Ishikawa (cell line): Measurements from ENCODE around the gene CFAP157.
A peak's percentile ranks its signal among the peaks of the same experiment; 100 is the strongest.

Source experiments
- CEBPB ChIP-seq: IDR thresholded peaks from 2 replicates; pipeline ENCODE4 v1.6.1; 2012
- CREB1 ChIP-seq: IDR thresholded peaks from 2 replicates; pipeline ENCODE4 v1.6.1; 2012; ENCODE audit warnings: low read depth
- EGR1 ChIP-seq: IDR thresholded peaks from 2 replicates; pipeline ENCODE4 v1.6.1; 2012
- EP300 ChIP-seq: IDR thresholded peaks from 2 replicates; pipeline ENCODE4 v1.6.1; 2012; ENCODE audit warnings: borderline replicate concordance
- FOXM1 ChIP-seq: IDR thresholded peaks from 2 replicates; pipeline ENCODE4 v1.6.1; 2012; ENCODE audit warnings: low read depth, borderline replicate concordance
- NFIC ChIP-seq: IDR thresholded peaks from 2 replicates; pipeline ENCODE4 v1.6.1; 2012
- RAD21 ChIP-seq: IDR thresholded peaks from 2 replicates; pipeline ENCODE4 v1.6.1; 2012; ENCODE audit warnings: low read depth
- TAF1 ChIP-seq: IDR thresholded peaks from 2 replicates; pipeline ENCODE4 v1.6.1; 2012; ENCODE audit warnings: low read depth, mild to moderate bottlenecking
- TCF12 ChIP-seq: IDR thresholded peaks from 2 replicates; pipeline ENCODE4 v1.6.1; 2012; ENCODE audit warnings: low read depth
- TEAD4 ChIP-seq: IDR thresholded peaks from 2 replicates; pipeline ENCODE4 v1.6.1; 2012
- USF1 ChIP-seq: IDR thresholded peaks from 2 replicates; pipeline ENCODE4 v1.6.1; 2012
- YY1 ChIP-seq: IDR thresholded peaks from 2 replicates; pipeline ENCODE4 v1.6.1; 2012; ENCODE audit warnings: low read depth
- ZBTB7A ChIP-seq: IDR thresholded peaks from 2 replicates; pipeline ENCODE4 v1.6.1; 2012; ENCODE audit warnings: low read depth
- TF ChIP-seq, protein P1 (sequence below): IDR thresholded peaks from 2 replicates; pipeline ENCODE4 v1.6.1; 2012; ENCODE audit warnings: low read depth, mild to moderate bottlenecking
- TF ChIP-seq, protein P2 (sequence below): IDR thresholded peaks from 2 replicates; pipeline ENCODE4 v1.6.1; 2012

Gene CFAP157

DNA sequence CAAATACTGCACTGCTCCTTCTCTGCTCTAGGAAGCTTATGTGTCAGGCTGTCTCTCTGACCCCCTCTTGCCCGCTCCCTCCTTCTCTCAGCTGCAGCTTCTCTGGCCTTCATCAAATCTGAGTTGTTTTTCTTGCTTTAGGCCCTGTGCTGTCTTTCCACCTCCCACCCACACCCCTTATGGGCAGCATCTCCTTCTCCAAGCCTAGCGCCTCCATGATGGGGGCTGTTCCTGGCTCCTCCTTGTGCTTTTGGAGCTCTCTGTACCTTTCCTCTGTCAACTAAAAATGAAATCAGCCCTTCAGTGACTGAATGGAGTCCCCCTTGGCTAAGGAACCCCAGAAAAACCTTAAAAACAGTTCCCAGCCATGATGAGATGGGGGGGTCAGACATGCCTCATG is 6.6 kb upstream of the CFAP157 start:
- TF ChIP-seq TAF1 (0 out of 2 replicates have a peak, but pooled peaks have one; percentile 1), TEAD4 (no peak)

- TF ChIP-seq USF1 (no peak), CREB1 (no peak), RAD21 (no peak)
These were observed 6.1 kb upstream of the CFAP157 start for GRCh38 chr9:127700594-127701255.

DNA sequence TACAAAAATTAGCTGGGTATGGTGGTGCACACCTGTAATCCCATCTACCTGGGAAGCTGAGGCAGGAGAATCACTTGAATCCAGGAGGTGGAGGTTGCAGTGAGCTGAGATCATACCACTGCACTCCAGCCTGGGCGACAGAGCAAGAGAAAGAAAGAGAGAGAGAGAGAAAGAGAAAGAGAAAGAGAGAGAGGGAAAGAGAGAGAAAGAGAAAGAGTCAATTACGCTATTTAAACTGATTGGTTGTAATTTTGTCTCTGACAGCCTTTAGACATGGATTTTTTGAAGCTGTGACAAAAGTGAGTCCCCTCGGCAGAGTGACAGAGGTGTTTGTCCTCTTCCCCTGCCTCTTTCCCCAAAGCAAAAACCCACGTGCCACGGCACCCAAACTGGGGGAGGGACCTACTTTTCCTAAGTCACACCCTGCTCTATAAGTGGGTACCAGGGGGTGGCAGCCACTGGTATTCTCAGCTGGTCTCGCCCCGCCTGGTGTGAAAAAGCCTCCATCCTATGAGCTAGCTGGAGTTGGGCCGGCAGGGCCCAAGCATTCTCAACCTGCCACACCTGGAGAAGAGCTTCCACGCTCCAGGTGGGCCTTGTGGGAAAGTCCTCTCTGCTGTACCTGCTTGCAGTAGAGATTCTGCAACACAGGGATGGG is 3.4 kb upstream of the CFAP157 start:
- TF ChIP-seq TAF1 (no peak), TEAD4 (no peak), USF1 (no peak), ZBTB7A (no peak), CREB1 (no peak), CEBPB (no peak), RAD21 (no peak), TCF12 (no peak), YY1 (no peak), EP300 (no peak), FOXM1 (no peak), NFIC (no peak), EGR1 (no peak)
- TF ChIP-seq, protein P1, sequence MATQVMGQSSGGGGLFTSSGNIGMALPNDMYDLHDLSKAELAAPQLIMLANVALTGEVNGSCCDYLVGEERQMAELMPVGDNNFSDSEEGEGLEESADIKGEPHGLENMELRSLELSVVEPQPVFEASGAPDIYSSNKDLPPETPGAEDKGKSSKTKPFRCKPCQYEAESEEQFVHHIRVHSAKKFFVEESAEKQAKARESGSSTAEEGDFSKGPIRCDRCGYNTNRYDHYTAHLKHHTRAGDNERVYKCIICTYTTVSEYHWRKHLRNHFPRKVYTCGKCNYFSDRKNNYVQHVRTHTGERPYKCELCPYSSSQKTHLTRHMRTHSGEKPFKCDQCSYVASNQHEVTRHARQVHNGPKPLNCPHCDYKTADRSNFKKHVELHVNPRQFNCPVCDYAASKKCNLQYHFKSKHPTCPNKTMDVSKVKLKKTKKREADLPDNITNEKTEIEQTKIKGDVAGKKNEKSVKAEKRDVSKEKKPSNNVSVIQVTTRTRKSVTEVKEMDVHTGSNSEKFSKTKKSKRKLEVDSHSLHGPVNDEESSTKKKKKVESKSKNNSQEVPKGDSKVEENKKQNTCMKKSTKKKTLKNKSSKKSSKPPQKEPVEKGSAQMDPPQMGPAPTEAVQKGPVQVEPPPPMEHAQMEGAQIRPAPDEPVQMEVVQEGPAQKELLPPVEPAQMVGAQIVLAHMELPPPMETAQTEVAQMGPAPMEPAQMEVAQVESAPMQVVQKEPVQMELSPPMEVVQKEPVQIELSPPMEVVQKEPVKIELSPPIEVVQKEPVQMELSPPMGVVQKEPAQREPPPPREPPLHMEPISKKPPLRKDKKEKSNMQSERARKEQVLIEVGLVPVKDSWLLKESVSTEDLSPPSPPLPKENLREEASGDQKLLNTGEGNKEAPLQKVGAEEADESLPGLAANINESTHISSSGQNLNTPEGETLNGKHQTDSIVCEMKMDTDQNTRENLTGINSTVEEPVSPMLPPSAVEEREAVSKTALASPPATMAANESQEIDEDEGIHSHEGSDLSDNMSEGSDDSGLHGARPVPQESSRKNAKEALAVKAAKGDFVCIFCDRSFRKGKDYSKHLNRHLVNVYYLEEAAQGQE, result no peak
- TF ChIP-seq, protein P2, sequence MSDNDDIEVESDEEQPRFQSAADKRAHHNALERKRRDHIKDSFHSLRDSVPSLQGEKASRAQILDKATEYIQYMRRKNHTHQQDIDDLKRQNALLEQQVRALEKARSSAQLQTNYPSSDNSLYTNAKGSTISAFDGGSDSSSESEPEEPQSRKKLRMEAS, result no peak

- TF ChIP-seq TAF1, result no peak
- TF ChIP-seq FOXM1, result no peak
- TF ChIP-seq, protein P2, result no peak
- no peak for TF ChIP-seq CREB1
- TF ChIP-seq USF1, result no peak
- TF ChIP-seq EGR1, result no peak
- TF ChIP-seq TEAD4, result no peak
- no peak for TF ChIP-seq EP300
- TF ChIP-seq TCF12, result no peak
- TF ChIP-seq, protein P1, result no peak
- TF ChIP-seq ZBTB7A, result no peak
- no peak for TF ChIP-seq RAD21
- TF ChIP-seq YY1, result no peak
- no peak for TF ChIP-seq CEBPB
- no peak for TF ChIP-seq NFIC
These were observed 1.0 kb upstream of the CFAP157 start for GRCh38 chr9:127705577-127706379.

DNA sequence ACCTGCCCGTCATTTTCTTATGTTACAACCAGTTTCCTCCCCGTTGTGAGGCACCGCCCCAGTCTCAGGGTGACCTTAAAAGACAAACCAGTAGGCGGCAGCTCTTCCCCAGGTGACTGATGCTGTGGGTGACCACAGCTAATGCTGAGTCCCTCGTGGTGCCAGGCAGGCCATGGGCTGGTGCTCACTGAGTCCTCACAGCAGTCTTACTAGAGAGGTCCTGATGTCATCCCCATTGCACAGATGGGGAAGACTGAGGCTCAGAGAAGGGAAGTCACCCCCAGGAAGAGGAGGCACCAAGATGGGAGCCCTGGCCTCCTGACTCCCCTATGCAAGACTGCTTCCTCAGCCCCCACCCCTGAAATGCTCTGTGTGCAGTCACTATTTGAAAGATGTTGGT is 978 bp downstream of the CFAP157 start:
- no peak for TF ChIP-seq FOXM1
- TF ChIP-seq TAF1, result no peak
- no peak for TF ChIP-seq EP300
- TF ChIP-seq ZBTB7A, result no peak
- TF ChIP-seq RAD21, result peak; percentile 43; the same call in 1 of the 2 replicates
